Activated CD8-positive, alpha-beta T cell treated with anti-CD3 and anti-CD28 coated beads for 36 hours (primary cell): ENCODE results near the gene MKRN1. TPM values are rescaled to one million over a fixed set of nuclear protein-coding genes. Genes with fewer than 3 reads are reported as not detected.

Experiments used
- ATAC-seq: fragments of 200-7000 bp; cut with Tn5 transposase; one replicate; pipeline ENCODE4 v1.10.0; 2021; ENCODE audit warnings: mild to moderate bottlenecking, moderate library complexity
- CTCF ChIA-PET: fragments of 350-600 bp; sonication (Branson Sonifier 250); formaldehyde crosslinking; loops from one replicate; lab custom pipeline; 2021; ENCODE audit warnings: antibody characterized with exemption; lab: Charles Lee
- POLR2A ChIA-PET: fragments of 350-600 bp; sonication (Branson Sonifier 250); formaldehyde crosslinking; loops from one replicate; lab custom pipeline; 2021; ENCODE audit warnings: antibody characterized with exemption; lab: Charles Lee
- DNase-seq: peaks from one replicate; pipeline ENCODE4 v3.0.0-alpha.2; 2020
- H3K27ac Mint-ChIP-seq: one replicate; pipeline ENCODE4 v1.8.0; 2021; ENCODE audit warnings: mild to moderate bottlenecking, mixed read lengths
- H3K27me3 Mint-ChIP-seq: one replicate; pipeline ENCODE4 v1.8.0; 2021; ENCODE audit warnings: mixed read lengths
- H3K36me3 Mint-ChIP-seq: one replicate; pipeline ENCODE4 v1.8.0; 2021; ENCODE audit warnings: low read depth, mixed read lengths
- H3K4me1 Mint-ChIP-seq: one replicate; pipeline ENCODE4 v1.8.0; 2021; ENCODE audit warnings: low read depth, mixed read lengths
- H3K4me3 Mint-ChIP-seq: one replicate; pipeline ENCODE4 v1.8.0; 2021; ENCODE audit warnings: mild to moderate bottlenecking, moderate library complexity, mixed read lengths
- H3K9me3 Mint-ChIP-seq: one replicate; pipeline ENCODE4 v1.8.0; 2021; ENCODE audit warnings: mixed read lengths
- CTCF ChIP-seq: fragments of 200-600 bp; IDR thresholded peaks from one replicate; pipeline ENCODE4 v1.8.0; 2022; ENCODE audit warnings: antibody characterized with exemption, mild to moderate bottlenecking
- intact Hi-C: fragments of 100-400 bp; cut with micrococcal nuclease; formaldehyde crosslinking; loops from one replicate; pipeline ENCODE4 v1.10.0; 2022
- total RNA-seq, 2 experiments: library from RNA; stranded (reverse); gene quantifications; one replicate each; pipeline ENCODE4 v1.2.3, GENCODE V29; 2021

The MKRN1 gene
- total RNA-seq, 2 experiments from 2014 or later = 55.5 to 56.4 TPM

- Mint-ChIP-seq H3K4me1 (peaks cover 3% of the 10 kb centered on the region), H3K4me3 (no peak overlapping the region), H3K36me3 (no peaks in the 10 kb centered on the region), H3K27ac (no peak overlapping the region), H3K27me3 (peaks cover 6% of the 10 kb centered on the region), H3K9me3 (no peaks in the 10 kb centered on the region)
- ChIA-PET POLR2A (no interaction called here), CTCF (interaction anchor here (1.7 kb wide), 1 partner anchor 43 kb away, joined by 4 read pairs; no protein-coding TSS in a partner anchor)
- DNase-seq (no peak), ATAC-seq (no peak)
- intact Hi-C loops = no loop called here
- TF ChIP-seq CTCF = no peak
Measured at GRCh38 chr7:140521421-140521820, 42.1 kb upstream of the MKRN1 start.

- TF ChIP-seq CTCF = no peak
- H3K4me1 Mint-ChIP-seq = no peaks in the 10 kb centered on the region
- ATAC-seq (no peak), DNase-seq (no peak)
- H3K9me3 Mint-ChIP-seq = no peaks in the 10 kb centered on the region
- ChIA-PET POLR2A (no interaction called here), CTCF (interaction anchor here (1.2 kb wide), 1 partner anchor 123 kb away, joined by 4 read pairs; no protein-coding TSS in a partner anchor)
- peaks cover 6% of the 10 kb centered on the region for H3K27me3 Mint-ChIP-seq
- no peak overlapping the region for H3K27ac Mint-ChIP-seq
- H3K36me3 Mint-ChIP-seq = no peaks in the 10 kb centered on the region
- intact Hi-C loops = no loop called here
- H3K4me3 Mint-ChIP-seq = no peak overlapping the region
Measured at GRCh38 chr7:140519007-140519399, 39.7 kb upstream of the MKRN1 start.

GRCh38 chr7:140518370-140519006 is 39.2 kb upstream of the MKRN1 start:
- ATAC-seq (no peak), DNase-seq (no peak)
- ChIA-PET CTCF (interaction anchor here (0.6 to 2.8 kb wide), 12 partner anchors 21 to 465 kb away, joined by 3 to 22 read pairs (median 4); no protein-coding TSS in a partner anchor), POLR2A (interaction anchor here (1.0 kb wide), 1 partner anchor 87 kb away, joined by 3 read pairs; no protein-coding TSS in a partner anchor)
- peaks cover 6% of the 10 kb centered on the region for H3K27me3 Mint-ChIP-seq
- intact Hi-C loops = loop anchor here (1.0 kb wide), 1 partner anchor 136 kb away; no protein-coding TSS in a partner anchor
- no peak overlapping the region for H3K27ac Mint-ChIP-seq
- no peaks in the 10 kb centered on the region for H3K4me1 Mint-ChIP-seq
- H3K4me3 Mint-ChIP-seq = no peak overlapping the region
- no peaks in the 10 kb centered on the region for H3K36me3 Mint-ChIP-seq
- H3K9me3 Mint-ChIP-seq = no peaks in the 10 kb centered on the region
- no peak for TF ChIP-seq CTCF

- peak; percentile 82 for DNase-seq
- peak; percentile 75 for TF ChIP-seq CTCF
- intact Hi-C loops = loop anchor here (1.0 kb wide), 1 partner anchor 137 kb away; no protein-coding TSS in a partner anchor
- Mint-ChIP-seq H3K27ac (no peak overlapping the region), H3K27me3 (peaks cover 6% of the 10 kb centered on the region), H3K36me3 (no peaks in the 10 kb centered on the region), H3K4me3 (no peak overlapping the region), H3K4me1 (no peaks in the 10 kb centered on the region), H3K9me3 (no peaks in the 10 kb centered on the region)
- POLR2A ChIA-PET = interaction anchor here (1.0 kb wide), 1 partner anchor 88 kb away, joined by 3 read pairs; no protein-coding TSS in a partner anchor
- ATAC-seq = peak; percentile 95
- CTCF ChIA-PET = interaction anchor here (0.6 to 2.8 kb wide), 20 partner anchors 8 to 465 kb away, joined by 3 to 22 read pairs (median 4); no protein-coding TSS in a partner anchor
Measured at GRCh38 chr7:140517546-140518369, 38.5 kb upstream of the MKRN1 start.
